Measurements from ENCODE around the gene PNPLA5.

- no peak for TF ChIP-seq ZNF746 (CRISPR knock-in tag; IDR thresholded peaks at IDR 0.05)
- no peak for TF ChIP-seq HMG20A (CRISPR knock-in tag; IDR thresholded peaks at IDR 0.05; ENCODE audit: borderline replicate concordance)
- TF ChIP-seq NFYB (CRISPR knock-in tag; IDR thresholded peaks at IDR 0.05): no peak
- no peak for TF ChIP-seq CTCF (CRISPR knock-in tag; IDR thresholded peaks at IDR 0.05)
- TF ChIP-seq JUND (CRISPR knock-in tag; IDR thresholded peaks at IDR 0.05): no peak
- TF ChIP-seq PREB (CRISPR knock-in tag; IDR thresholded peaks at IDR 0.05): no peak
- no peak for TF ChIP-seq HDAC1 (CRISPR knock-in tag; IDR thresholded peaks at IDR 0.05)
- TF ChIP-seq RFXAP (CRISPR knock-in tag; IDR thresholded peaks at IDR 0.05; ENCODE audit: borderline replicate concordance): no peak
Measured at GRCh38 chr22:43851979-43852307, 39.9 kb downstream of the PNPLA5 start.

All from HepG2 (cell line).